ENCODE data around the gene C3. TPM values are rescaled to one million over a fixed set of nuclear protein-coding genes. Genes with fewer than 3 reads are reported as not detected.

C3 gene
- total RNA-seq, 1 experiment from 2014 or later = 658 TPM

DNA sequence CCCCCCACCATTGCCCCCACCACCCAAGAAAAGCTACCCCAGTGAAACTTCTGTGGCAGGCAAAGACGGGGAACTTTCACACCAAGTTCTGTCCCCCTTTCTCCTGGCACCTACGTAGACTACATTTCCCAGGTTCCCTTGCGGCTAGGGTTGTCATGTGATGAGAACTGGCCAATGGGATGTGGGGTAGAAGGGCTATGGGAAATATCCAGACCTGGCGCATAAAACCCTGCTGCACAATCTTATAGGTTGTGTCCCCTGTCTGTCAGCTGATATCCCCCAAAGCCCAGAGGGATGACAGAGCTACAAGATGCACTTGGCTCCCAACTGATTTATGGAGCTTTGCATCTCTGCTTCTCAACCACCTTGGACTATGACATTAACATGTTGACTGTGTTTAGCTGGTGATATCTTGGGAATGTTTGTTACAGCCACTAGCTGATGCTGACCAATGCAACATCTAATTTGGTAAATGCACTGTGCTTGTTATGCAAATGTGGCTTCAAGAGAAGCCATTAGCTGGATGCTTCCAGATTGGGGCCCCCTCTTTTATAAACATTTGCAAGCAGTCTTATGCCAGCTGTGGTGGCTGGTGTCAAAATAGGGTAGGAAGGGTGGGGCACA, 40.7 kb upstream of the C3 start:
- intact Hi-C loops (cut with micrococcal nuclease; ENCODE audit: unreplicated experiment) = no loop called here
- Mint-ChIP-seq H3K4me3 (ENCODE audit: low read depth, unreplicated experiment) (no peak overlapping the region), H3K27me3 (ENCODE audit: unreplicated experiment) (no peaks in the 10 kb centered on the region), H3K9me3 (ENCODE audit: low read depth, unreplicated experiment) (no peaks in the 10 kb centered on the region), H3K36me3 (ENCODE audit: insufficient read depth, unreplicated experiment) (peaks cover 70% of the 10 kb centered on the region), H3K27ac (ENCODE audit: unreplicated experiment) (no peak overlapping the region), H3K4me1 (ENCODE audit: low read depth, unreplicated experiment) (peaks cover 4% of the 10 kb centered on the region)
- CTCF ChIA-PET = no interaction called here
- TF ChIP-seq, protein P1, sequence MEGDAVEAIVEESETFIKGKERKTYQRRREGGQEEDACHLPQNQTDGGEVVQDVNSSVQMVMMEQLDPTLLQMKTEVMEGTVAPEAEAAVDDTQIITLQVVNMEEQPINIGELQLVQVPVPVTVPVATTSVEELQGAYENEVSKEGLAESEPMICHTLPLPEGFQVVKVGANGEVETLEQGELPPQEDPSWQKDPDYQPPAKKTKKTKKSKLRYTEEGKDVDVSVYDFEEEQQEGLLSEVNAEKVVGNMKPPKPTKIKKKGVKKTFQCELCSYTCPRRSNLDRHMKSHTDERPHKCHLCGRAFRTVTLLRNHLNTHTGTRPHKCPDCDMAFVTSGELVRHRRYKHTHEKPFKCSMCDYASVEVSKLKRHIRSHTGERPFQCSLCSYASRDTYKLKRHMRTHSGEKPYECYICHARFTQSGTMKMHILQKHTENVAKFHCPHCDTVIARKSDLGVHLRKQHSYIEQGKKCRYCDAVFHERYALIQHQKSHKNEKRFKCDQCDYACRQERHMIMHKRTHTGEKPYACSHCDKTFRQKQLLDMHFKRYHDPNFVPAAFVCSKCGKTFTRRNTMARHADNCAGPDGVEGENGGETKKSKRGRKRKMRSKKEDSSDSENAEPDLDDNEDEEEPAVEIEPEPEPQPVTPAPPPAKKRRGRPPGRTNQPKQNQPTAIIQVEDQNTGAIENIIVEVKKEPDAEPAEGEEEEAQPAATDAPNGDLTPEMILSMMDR (IDR thresholded peaks at IDR 0.05; ENCODE audit: unreplicated experiment) = no peak
- DNase-seq = no peak
- no TSS peak for BruUV-seq (replicated peaks)

DNA sequence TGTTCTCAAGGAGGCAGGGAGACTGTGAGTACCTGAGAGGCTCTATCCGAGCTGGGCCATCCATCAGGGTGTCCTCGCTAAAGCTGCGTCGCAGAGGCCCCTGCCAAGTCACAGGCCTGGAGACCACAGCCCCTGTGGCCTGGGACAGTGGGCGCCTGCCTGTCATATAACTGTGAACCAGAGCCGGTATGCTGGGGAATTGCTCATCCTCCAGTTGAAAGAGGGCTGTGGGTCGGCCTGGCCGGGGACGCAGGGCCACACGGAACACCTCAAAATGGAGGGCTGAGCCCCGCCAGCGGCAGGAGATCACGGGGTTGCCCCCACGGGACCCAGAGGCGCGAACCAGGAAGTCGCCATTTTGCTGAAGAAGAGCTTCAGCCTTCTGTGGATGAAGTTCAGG, 40.2 kb upstream of the C3 start:
- H3K36me3 Mint-ChIP-seq (ENCODE audit: insufficient read depth, unreplicated experiment) = peaks cover 66% of the 10 kb centered on the region
- no peaks in the 10 kb centered on the region for H3K9me3 Mint-ChIP-seq (ENCODE audit: low read depth, unreplicated experiment)
- H3K4me3 Mint-ChIP-seq (ENCODE audit: low read depth, unreplicated experiment) = no peak overlapping the region
- no peak overlapping the region for H3K27ac Mint-ChIP-seq (ENCODE audit: unreplicated experiment)
- intact Hi-C loops (cut with micrococcal nuclease; ENCODE audit: unreplicated experiment) = no loop called here
- BruUV-seq (replicated peaks) = no TSS peak
- H3K4me1 Mint-ChIP-seq (ENCODE audit: low read depth, unreplicated experiment) = no peaks in the 10 kb centered on the region
- H3K27me3 Mint-ChIP-seq (ENCODE audit: unreplicated experiment) = no peaks in the 10 kb centered on the region
- TF ChIP-seq, protein P1 (IDR thresholded peaks at IDR 0.05; ENCODE audit: unreplicated experiment) = no peak
- CTCF ChIA-PET = no interaction called here
- DNase-seq = no peak

DNA sequence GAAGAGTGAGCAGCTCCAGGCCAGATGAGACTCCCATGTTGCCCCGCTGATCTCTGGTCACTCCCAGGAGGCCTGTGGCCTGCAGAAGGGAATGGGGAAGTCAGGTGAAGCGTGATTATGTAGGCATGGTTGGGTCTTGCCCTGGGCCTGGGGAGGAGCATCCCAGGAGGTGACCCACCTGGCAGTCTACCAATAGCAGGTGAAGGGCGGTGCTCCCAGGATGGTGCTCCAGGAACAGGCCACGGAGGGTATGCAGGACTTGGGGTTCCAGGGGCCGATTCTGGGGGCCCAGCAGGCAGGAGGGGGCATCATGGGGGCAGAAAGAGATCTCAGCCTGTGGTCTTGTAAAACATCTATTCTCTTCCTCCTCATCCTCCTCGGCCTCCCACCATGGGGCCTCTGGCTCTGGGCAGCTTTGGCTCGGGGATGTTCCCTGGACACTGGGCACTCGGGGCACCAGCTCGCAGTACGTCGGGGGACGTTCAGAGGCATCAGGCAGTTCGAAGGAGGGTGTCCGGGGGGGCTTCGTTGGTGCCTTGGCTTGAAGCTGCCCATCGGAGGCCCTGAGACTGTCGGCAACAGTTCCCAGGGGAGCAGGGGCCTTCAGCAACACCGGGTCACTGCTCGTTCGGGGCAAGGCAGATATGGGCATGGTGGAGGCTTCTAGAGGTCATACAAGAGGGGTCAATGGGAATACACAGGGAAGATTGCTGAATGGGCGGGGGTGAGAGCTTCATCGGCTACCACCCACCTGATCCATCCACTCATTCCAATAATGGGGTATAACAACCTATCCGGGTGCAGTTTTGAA, 34.4 kb upstream of the C3 start:
- Mint-ChIP-seq H3K27me3 (ENCODE audit: unreplicated experiment) (no peaks in the 10 kb centered on the region), H3K4me1 (ENCODE audit: low read depth, unreplicated experiment) (peaks cover 9% of the 10 kb centered on the region), H3K4me3 (ENCODE audit: low read depth, unreplicated experiment) (peak overlapping the region; percentile 32), H3K36me3 (ENCODE audit: insufficient read depth, unreplicated experiment) (peaks cover 86% of the 10 kb centered on the region), H3K9me3 (ENCODE audit: low read depth, unreplicated experiment) (no peaks in the 10 kb centered on the region), H3K27ac (ENCODE audit: unreplicated experiment) (peak overlapping the region; percentile 87)
- DNase-seq = no peak
- CTCF ChIA-PET = no interaction called here
- TF ChIP-seq, protein P1 (IDR thresholded peaks at IDR 0.05; ENCODE audit: unreplicated experiment) = no peak
- no TSS peak for BruUV-seq (replicated peaks)
- intact Hi-C loops (cut with micrococcal nuclease; ENCODE audit: unreplicated experiment) = no loop called here

DNA sequence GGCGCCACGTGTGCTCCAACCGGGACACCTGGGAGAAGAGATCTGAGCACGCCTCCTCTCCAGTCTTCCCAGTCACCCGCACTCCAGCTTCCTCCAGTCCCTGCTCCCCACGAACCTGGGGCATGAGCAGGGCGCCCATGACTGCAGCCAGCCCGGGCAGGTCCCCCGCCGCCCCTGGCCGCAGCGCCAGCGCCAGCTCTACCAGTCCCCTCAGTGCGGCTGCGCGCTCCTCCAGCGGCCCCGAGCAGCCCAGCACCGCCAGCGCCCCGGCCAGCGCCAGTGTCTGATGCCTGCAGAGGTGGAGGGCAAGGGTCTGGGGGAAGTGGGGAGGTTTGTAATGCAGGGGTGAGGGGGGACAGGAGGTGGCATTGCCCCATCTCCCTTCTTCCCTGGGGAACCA, 33.7 kb upstream of the C3 start:
- CTCF ChIA-PET = no interaction called here
- Mint-ChIP-seq H3K4me1 (ENCODE audit: low read depth, unreplicated experiment) (peaks cover 9% of the 10 kb centered on the region), H3K27me3 (ENCODE audit: unreplicated experiment) (no peaks in the 10 kb centered on the region), H3K27ac (ENCODE audit: unreplicated experiment) (peak overlapping the region; percentile 87), H3K36me3 (ENCODE audit: insufficient read depth, unreplicated experiment) (peaks cover 85% of the 10 kb centered on the region), H3K4me3 (ENCODE audit: low read depth, unreplicated experiment) (peak overlapping the region; percentile 32), H3K9me3 (ENCODE audit: low read depth, unreplicated experiment) (no peaks in the 10 kb centered on the region)
- intact Hi-C loops (cut with micrococcal nuclease; ENCODE audit: unreplicated experiment) = no loop called here
- DNase-seq = no peak
- TF ChIP-seq, protein P1 (IDR thresholded peaks at IDR 0.05; ENCODE audit: unreplicated experiment) = no peak
- no TSS peak for BruUV-seq (replicated peaks)
